H1 (cell line): ENCODE results near the gene MYRIP. TPM values are rescaled to one million over a fixed set of nuclear protein-coding genes. Genes with fewer than 3 reads are reported as not detected.

Experiments used
- BACH1 ChIP-seq: IDR thresholded peaks from 2 replicates; pipeline ENCODE4 v1.6.1; 2012; ENCODE audit warnings: low read length, improper control_type of control experiment
- CBX5 ChIP-seq: fragments of 300-800, 300-1000 bp; sonication (generic); IDR thresholded peaks from 2 replicates; pipeline ENCODE4 v1.7.1; 2016; ENCODE audit warnings: antibody characterized with exemption, low read length, low read depth
- FOSL1 ChIP-seq: IDR thresholded peaks from 2 replicates; pipeline ENCODE4 v1.6.1; 2011; ENCODE audit warnings: mild to moderate bottlenecking, low read depth, low read length, moderate library complexity; ENCODE audit not compliant: insufficient read depth
- POU5F1 ChIP-seq: IDR thresholded peaks from 2 replicates; pipeline ENCODE4 v1.6.1; 2011; ENCODE audit warnings: low read depth, mild to moderate bottlenecking, low read length, moderate library complexity
- SAP30 ChIP-seq: fragments of 300-600 bp; sonication (generic); IDR thresholded peaks from 2 replicates; pipeline ENCODE4 v1.7.1; 2012; ENCODE audit warnings: low read length, moderate library complexity, mild to moderate bottlenecking, inconsistent platforms; ENCODE audit not compliant: insufficient read depth, insufficient replicate concordance
- TAF1 ChIP-seq: IDR thresholded peaks from 2 replicates; pipeline ENCODE4 v1.6.1; 2011; ENCODE audit warnings: mild to moderate bottlenecking, low read depth, low read length
- TBP ChIP-seq: IDR thresholded peaks from 2 replicates; pipeline ENCODE4 v1.6.1; 2011; ENCODE audit warnings: low read depth, low read length, improper control_type of control experiment
- polyA plus RNA-seq, 7 experiments: library from polyadenylated mRNA; depleted of rRNA in 3 of 7; stranded (reverse) in 5 of 7; unstranded in 2 of 7; fragments of >200 nt in 5 of 7; fragments of 200-250 nt in 2 of 7; gene quantifications; 1 replicate in 5 of 7; 2 replicates in 1 of 7; 4 replicates in 1 of 7; pipeline versions ENCODE4 v1.2.1 to v1.2.3, GENCODE V29; 2011 to 2013; ENCODE audit warnings: missing spikeins in 2 of 7, mixed read lengths in 2 of 7
- total RNA-seq: library from RNA; stranded (reverse); fragmentation: NEBNext Ultra II Directional; extraction: Animal tissue kit (Norgen Biotek cat#: 25700); gene quantifications from 2 replicates; pipeline ENCODE4 v1.2.1, GENCODE V29; 2021
- TF ChIP-seq, protein P1 (sequence below): fragments of 300-600 bp; sonication (generic); IDR thresholded peaks from 2 replicates; pipeline ENCODE4 v1.7.1; 2012; ENCODE audit warnings: low read length, moderate library complexity, mild to moderate bottlenecking, inconsistent platforms; ENCODE audit not compliant: insufficient replicate concordance

MYRIP gene
- total and polyA plus RNA-seq, 2 of the 8 experiments (the other 6 are each of a cell fraction or from before 2014, with no cell fraction given): 0.54 to 4.3 TPM

DNA sequence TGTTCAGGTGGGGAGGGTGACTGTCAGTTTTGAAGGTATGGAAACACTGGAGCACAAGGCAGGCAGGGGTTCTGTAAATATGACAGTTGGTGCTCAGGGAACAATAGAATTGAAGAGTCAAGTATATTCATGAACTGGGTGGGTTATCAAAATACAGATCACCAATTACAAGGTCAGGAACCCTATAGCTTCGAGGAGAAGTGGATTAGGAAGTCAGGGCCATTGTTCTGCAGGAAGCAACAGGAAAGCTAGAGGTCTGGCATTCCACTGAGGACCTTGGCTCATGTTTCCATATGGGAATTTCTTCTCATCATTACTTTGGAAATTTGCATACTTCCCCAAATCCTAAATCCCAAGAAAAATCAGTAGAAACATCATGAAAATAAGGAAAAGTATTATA is 125.9 kb downstream of the MYRIP start (continued):
- TF ChIP-seq, protein P1, sequence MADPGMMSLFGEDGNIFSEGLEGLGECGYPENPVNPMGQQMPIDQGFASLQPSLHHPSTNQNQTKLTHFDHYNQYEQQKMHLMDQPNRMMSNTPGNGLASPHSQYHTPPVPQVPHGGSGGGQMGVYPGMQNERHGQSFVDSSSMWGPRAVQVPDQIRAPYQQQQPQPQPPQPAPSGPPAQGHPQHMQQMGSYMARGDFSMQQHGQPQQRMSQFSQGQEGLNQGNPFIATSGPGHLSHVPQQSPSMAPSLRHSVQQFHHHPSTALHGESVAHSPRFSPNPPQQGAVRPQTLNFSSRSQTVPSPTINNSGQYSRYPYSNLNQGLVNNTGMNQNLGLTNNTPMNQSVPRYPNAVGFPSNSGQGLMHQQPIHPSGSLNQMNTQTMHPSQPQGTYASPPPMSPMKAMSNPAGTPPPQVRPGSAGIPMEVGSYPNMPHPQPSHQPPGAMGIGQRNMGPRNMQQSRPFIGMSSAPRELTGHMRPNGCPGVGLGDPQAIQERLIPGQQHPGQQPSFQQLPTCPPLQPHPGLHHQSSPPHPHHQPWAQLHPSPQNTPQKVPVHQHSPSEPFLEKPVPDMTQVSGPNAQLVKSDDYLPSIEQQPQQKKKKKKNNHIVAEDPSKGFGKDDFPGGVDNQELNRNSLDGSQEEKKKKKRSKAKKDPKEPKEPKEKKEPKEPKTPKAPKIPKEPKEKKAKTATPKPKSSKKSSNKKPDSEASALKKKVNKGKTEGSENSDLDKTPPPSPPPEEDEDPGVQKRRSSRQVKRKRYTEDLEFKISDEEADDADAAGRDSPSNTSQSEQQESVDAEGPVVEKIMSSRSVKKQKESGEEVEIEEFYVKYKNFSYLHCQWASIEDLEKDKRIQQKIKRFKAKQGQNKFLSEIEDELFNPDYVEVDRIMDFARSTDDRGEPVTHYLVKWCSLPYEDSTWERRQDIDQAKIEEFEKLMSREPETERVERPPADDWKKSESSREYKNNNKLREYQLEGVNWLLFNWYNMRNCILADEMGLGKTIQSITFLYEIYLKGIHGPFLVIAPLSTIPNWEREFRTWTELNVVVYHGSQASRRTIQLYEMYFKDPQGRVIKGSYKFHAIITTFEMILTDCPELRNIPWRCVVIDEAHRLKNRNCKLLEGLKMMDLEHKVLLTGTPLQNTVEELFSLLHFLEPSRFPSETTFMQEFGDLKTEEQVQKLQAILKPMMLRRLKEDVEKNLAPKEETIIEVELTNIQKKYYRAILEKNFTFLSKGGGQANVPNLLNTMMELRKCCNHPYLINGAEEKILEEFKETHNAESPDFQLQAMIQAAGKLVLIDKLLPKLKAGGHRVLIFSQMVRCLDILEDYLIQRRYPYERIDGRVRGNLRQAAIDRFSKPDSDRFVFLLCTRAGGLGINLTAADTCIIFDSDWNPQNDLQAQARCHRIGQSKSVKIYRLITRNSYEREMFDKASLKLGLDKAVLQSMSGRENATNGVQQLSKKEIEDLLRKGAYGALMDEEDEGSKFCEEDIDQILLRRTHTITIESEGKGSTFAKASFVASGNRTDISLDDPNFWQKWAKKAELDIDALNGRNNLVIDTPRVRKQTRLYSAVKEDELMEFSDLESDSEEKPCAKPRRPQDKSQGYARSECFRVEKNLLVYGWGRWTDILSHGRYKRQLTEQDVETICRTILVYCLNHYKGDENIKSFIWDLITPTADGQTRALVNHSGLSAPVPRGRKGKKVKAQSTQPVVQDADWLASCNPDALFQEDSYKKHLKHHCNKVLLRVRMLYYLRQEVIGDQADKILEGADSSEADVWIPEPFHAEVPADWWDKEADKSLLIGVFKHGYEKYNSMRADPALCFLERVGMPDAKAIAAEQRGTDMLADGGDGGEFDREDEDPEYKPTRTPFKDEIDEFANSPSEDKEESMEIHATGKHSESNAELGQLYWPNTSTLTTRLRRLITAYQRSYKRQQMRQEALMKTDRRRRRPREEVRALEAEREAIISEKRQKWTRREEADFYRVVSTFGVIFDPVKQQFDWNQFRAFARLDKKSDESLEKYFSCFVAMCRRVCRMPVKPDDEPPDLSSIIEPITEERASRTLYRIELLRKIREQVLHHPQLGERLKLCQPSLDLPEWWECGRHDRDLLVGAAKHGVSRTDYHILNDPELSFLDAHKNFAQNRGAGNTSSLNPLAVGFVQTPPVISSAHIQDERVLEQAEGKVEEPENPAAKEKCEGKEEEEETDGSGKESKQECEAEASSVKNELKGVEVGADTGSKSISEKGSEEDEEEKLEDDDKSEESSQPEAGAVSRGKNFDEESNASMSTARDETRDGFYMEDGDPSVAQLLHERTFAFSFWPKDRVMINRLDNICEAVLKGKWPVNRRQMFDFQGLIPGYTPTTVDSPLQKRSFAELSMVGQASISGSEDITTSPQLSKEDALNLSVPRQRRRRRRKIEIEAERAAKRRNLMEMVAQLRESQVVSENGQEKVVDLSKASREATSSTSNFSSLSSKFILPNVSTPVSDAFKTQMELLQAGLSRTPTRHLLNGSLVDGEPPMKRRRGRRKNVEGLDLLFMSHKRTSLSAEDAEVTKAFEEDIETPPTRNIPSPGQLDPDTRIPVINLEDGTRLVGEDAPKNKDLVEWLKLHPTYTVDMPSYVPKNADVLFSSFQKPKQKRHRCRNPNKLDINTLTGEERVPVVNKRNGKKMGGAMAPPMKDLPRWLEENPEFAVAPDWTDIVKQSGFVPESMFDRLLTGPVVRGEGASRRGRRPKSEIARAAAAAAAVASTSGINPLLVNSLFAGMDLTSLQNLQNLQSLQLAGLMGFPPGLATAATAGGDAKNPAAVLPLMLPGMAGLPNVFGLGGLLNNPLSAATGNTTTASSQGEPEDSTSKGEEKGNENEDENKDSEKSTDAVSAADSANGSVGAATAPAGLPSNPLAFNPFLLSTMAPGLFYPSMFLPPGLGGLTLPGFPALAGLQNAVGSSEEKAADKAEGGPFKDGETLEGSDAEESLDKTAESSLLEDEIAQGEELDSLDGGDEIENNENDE: no peak
- TF ChIP-seq FOSL1: no peak
- no peak for TF ChIP-seq CBX5
- no peak for TF ChIP-seq TBP
- no peak for TF ChIP-seq TAF1
- no peak for TF ChIP-seq SAP30
- TF ChIP-seq BACH1: no peak
- no peak for TF ChIP-seq POU5F1
